Vagina (tissue), 2 donors: ENCODE measurements around the gene PRR19.

Experiments
- CTCF ChIP-seq, 3 experiments: fragments of 450-650 bp in 2 of 3; fragments of 200-600 bp in 1 of 3; sonication (generic) in 1 of 3; IDR thresholded peaks; one replicate each; pipeline ENCODE4 v1.5.1; 2017 to 2019; ENCODE audit warnings: antibody characterized with exemption in 3 of 3, mild to moderate bottlenecking in 2 of 3, moderate library complexity in 2 of 3
- POLR2A ChIP-seq, 2 donors: fragments of 450-650 bp; IDR thresholded peaks; one replicate each; pipeline ENCODE4 v1.6.1; 2017; ENCODE audit warnings: antibody characterized with exemption in 2 of 2, mild to moderate bottlenecking in 2 of 2, moderate library complexity in 2 of 2
- POLR2AphosphoS5 ChIP-seq, 2 donors: sonication (generic); formaldehyde crosslinking; IDR thresholded peaks; one replicate each; pipeline ENCODE4 v1.9.0; 2017; ENCODE audit warnings: antibody characterized with exemption in 2 of 2, mild to moderate bottlenecking in 2 of 2, low read depth in 1 of 2; ENCODE audit not compliant: insufficient read depth in 1 of 2

DNA sequence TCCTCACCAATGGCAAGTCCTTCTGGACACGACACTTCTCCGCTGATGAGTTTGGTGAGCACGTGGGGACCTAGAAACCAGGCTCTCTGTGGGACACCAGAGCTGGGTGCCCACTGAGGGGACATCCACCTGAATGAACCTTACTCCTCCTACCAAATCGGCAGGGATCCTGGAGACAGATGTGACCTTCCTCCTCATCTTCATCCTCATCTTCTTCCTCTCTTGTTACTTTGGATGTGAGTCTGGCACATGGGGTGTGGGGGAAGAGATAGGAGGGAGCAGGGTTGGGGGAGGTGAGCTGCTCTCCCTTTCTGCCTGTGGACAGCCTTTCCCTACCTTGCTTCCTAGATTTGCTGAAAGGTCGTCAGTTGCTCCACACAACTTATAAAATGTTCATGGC is 13.1 kb downstream of the PRR19 start:
- TF ChIP-seq CTCF (IDR thresholded peaks at IDR 0.05): no peak
- no peak for TF ChIP-seq POLR2AphosphoS5 (IDR thresholded peaks at IDR 0.05; ENCODE audit: insufficient read depth in 1 of 2, low read depth in 1 of 2)
- no peak for TF ChIP-seq POLR2A (IDR thresholded peaks at IDR 0.05)
